Choroid plexus epithelial cell (primary cell): ENCODE results near the gene HSD17B13.
A peak's percentile ranks its signal among the peaks of the same experiment; 100 is the strongest.

ENCODE experiments used
- DNase-seq: peaks from one replicate; pipeline ENCODE4 v3.0.0-alpha.2; 2010; ENCODE audit warnings: low read depth
- H3K4me3 ChIP-seq: 2 replicates; pipeline ENCODE4 v1.5.1; 2011; ENCODE audit warnings: low read depth, mild to moderate bottlenecking, control low read depth, low read length, moderate library complexity
- CTCF ChIP-seq: conservative IDR thresholded peaks from 2 replicates; pipeline ENCODE4 v1.5.1; 2011; ENCODE audit warnings: low read depth, mild to moderate bottlenecking, control low read depth, inconsistent platforms, low read length, moderate library complexity

Gene HSD17B13

GRCh38 chr4:87281603-87282002, 41.1 kb downstream of the HSD17B13 start:
- H3K4me3 ChIP-seq, result no peak overlapping the region
- no peak for DNase-seq
- TF ChIP-seq CTCF, result no peak

- H3K4me3 ChIP-seq, result no peak overlapping the region
- DNase-seq, result no peak
- no peak for TF ChIP-seq CTCF
Observed at GRCh38 chr4:87278335-87278794, 44.3 kb downstream of the HSD17B13 start.

GRCh38 chr4:87275311-87275710, 47.4 kb downstream of the HSD17B13 start:
- no peak overlapping the region for H3K4me3 ChIP-seq
- DNase-seq, result no peak
- no peak for TF ChIP-seq CTCF

- no peak for DNase-seq
- no peak overlapping the region for H3K4me3 ChIP-seq
- TF ChIP-seq CTCF, result no peak
Observed at GRCh38 chr4:87274803-87275202, 47.9 kb downstream of the HSD17B13 start.

- H3K4me3 ChIP-seq, result no peak overlapping the region
- TF ChIP-seq CTCF, result no peak
- no peak for DNase-seq
Observed at GRCh38 chr4:87274327-87274726, 48.4 kb downstream of the HSD17B13 start.

- no peak overlapping the region for H3K4me3 ChIP-seq
- no peak for TF ChIP-seq CTCF
- DNase-seq, result no peak
Observed at GRCh38 chr4:87270825-87271224, 51.9 kb downstream of the HSD17B13 start.

GRCh38 chr4:87270144-87270543, 52.5 kb downstream of the HSD17B13 start:
- H3K4me3 ChIP-seq, result no peak overlapping the region
- DNase-seq, result peak; percentile 81
- TF ChIP-seq CTCF, result peak; percentile 85
